Neutrophil (primary cell): ENCODE data around the gene DEFB125.
"Not testable (repeated sequence)": the region's sequence is repeated elsewhere in the genome, so short reads cannot be mapped to it uniquely, and the experiment has no call there.

Source experiments
- H3K27ac ChIP-seq: fragments of 200-600 bp; sonication (generic); 2 replicates; pipeline ENCODE4 v1.5.1; 2016; ENCODE audit warnings: mild to moderate bottlenecking, moderate library complexity
- H3K27me3 ChIP-seq: fragments of 200-600 bp; sonication (generic); 2 replicates; pipeline ENCODE4 v1.6.0; 2016; ENCODE audit warnings: mild to moderate bottlenecking
- H3K36me3 ChIP-seq: fragments of 200-600 bp; sonication (generic); 2 replicates; pipeline ENCODE4 v1.5.1; 2017
- H3K4me1 ChIP-seq, 2 experiments: fragments of 200-600 bp in 1 of 2; sonication (generic) in 1 of 2; 1 replicate in 1 of 2; 2 replicates in 1 of 2; pipeline versions ENCODE4 v1.5.1 to v1.6.1; 2013 to 2016; ENCODE audit warnings: low read depth in 1 of 2, low read length in 1 of 2, mild to moderate bottlenecking in 1 of 2, moderate library complexity in 1 of 2; ENCODE audit not compliant: control insufficient read depth in 1 of 2, insufficient read depth in 1 of 2
- H3K4me3 ChIP-seq, 2 experiments: fragments of 200-600 bp in 1 of 2; sonication (generic) in 1 of 2; 1 replicate in 1 of 2; 2 replicates in 1 of 2; pipeline ENCODE4 v1.5.1; 2013 to 2016; ENCODE audit warnings: low read depth in 1 of 2, low read length in 1 of 2, mild to moderate bottlenecking in 1 of 2, moderate library complexity in 1 of 2
- H3K9me3 ChIP-seq: fragments of 200-600 bp; sonication (generic); 2 replicates; pipeline ENCODE4 v1.5.1; 2016
- TF ChIP-seq, protein P1 (sequence below): fragments of 200-600 bp; sonication (generic); IDR thresholded peaks from 2 replicates; pipeline ENCODE4 v1.5.1; 2016; ENCODE audit warnings: antibody characterized with exemption

Gene DEFB125

GRCh38 chr20:112396-112795 lies 24.9 kb downstream of the DEFB125 start:
- TF ChIP-seq, protein P1, sequence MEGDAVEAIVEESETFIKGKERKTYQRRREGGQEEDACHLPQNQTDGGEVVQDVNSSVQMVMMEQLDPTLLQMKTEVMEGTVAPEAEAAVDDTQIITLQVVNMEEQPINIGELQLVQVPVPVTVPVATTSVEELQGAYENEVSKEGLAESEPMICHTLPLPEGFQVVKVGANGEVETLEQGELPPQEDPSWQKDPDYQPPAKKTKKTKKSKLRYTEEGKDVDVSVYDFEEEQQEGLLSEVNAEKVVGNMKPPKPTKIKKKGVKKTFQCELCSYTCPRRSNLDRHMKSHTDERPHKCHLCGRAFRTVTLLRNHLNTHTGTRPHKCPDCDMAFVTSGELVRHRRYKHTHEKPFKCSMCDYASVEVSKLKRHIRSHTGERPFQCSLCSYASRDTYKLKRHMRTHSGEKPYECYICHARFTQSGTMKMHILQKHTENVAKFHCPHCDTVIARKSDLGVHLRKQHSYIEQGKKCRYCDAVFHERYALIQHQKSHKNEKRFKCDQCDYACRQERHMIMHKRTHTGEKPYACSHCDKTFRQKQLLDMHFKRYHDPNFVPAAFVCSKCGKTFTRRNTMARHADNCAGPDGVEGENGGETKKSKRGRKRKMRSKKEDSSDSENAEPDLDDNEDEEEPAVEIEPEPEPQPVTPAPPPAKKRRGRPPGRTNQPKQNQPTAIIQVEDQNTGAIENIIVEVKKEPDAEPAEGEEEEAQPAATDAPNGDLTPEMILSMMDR = no peak
- Histone ChIP-seq H3K36me3 (no peaks in the 10 kb centered on the region), H3K9me3 (no peaks in the 10 kb centered on the region), H3K4me3 (no peak overlapping the region), H3K4me1 (no peaks in the 10 kb centered on the region), H3K27ac (no peak overlapping the region), H3K27me3 (peaks cover 40% of the 10 kb centered on the region)

GRCh38 chr20:117518-117917 lies 30.0 kb downstream of the DEFB125 start:
- H3K27me3 ChIP-seq = peaks cover 50% of the 10 kb centered on the region
- H3K9me3 ChIP-seq = no peaks in the 10 kb centered on the region
- TF ChIP-seq, protein P1 = no peak
- no peaks in the 10 kb centered on the region for H3K4me1 ChIP-seq
- H3K4me3 ChIP-seq = no peak overlapping the region
- H3K27ac ChIP-seq = no peak overlapping the region
- no peaks in the 10 kb centered on the region for H3K36me3 ChIP-seq

DNA sequence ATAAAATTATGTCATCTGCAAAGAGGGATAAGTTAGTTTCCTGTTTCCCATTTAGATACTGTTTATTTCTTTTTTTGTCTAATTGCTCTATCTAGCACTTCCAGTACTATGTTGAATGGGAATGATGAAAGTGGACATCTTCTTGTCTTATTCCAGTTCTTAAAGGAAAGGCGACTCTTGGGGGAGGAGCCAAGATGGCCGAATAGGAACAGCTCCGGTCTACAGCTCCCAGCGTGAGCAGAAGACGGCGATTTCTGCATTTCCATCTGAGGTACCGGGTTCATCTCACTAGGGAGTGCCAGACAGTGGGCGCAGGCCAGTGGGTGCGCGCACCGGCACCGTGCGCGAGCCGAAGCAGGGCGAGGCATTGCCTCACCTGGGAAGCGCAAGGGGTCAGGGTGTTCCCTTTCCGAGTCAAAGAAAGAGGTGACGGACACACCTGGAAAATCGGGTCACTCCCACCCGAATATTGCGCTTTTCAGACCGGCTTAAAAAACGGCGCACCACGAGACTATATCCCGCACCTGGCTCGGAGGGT lies 42.4 kb downstream of the DEFB125 start:
- H3K4me1 ChIP-seq, H3K36me3 ChIP-seq, H3K27ac ChIP-seq, H3K4me3 ChIP-seq, H3K9me3 ChIP-seq: not testable (repeated sequence)
- H3K27me3 ChIP-seq = peaks cover 22% of the 10 kb centered on the region

- H3K4me1 ChIP-seq = no peaks in the 10 kb centered on the region
- H3K9me3 ChIP-seq = no peaks in the 10 kb centered on the region
- H3K27me3 ChIP-seq = peaks cover 35% of the 10 kb centered on the region
- H3K27ac ChIP-seq = no peak overlapping the region
- H3K36me3 ChIP-seq = no peaks in the 10 kb centered on the region
- TF ChIP-seq, protein P1 = no peak
- H3K4me3 ChIP-seq = no peak overlapping the region
Observed at GRCh38 chr20:137668-138490, 50.4 kb downstream of the DEFB125 start.

GRCh38 chr20:142290-142689 lies 54.8 kb downstream of the DEFB125 start, which contains the start of gene DEFB126:
TSS of gene DEFB126 (plus strand) at chr20:142590. CDS start at chr20:142629, 39 bp downstream.
- no peak within 1 kb of the TSS for H3K4me3 ChIP-seq
- H3K36me3 ChIP-seq = no peaks in the 10 kb centered on the region
- H3K9me3 ChIP-seq = no peaks in the 10 kb centered on the region
- no peaks in the 10 kb centered on the region for H3K4me1 ChIP-seq
- TF ChIP-seq, protein P1 = no peak
- no peak within 1 kb of the TSS for H3K27ac ChIP-seq
- H3K27me3 ChIP-seq = peaks cover 79% of the 10 kb centered on the region

DNA sequence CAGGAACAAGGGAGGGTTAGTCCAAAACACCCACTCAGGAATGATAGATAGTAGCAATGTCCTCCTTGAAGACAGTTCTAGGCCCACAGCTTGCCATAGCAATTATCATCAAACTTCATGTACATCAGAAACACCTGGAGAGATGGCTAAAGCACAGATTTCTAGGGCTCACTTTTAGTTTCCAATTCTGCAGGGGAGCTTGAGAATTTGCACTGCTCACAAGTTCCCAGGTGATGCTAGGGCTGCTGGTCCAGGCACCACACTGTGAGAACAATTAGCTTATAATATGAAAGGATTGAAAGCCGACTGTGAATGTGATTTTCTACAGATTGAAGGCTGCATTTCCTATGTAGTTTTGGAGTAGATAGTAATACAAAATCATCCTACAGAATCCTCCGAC lies 58.4 kb downstream of the DEFB125 start:
- Histone ChIP-seq H3K9me3 (no peaks in the 10 kb centered on the region), H3K4me3 (no peak overlapping the region), H3K27ac (no peak overlapping the region), H3K36me3 (no peaks in the 10 kb centered on the region), H3K4me1 (no peaks in the 10 kb centered on the region), H3K27me3 (peaks cover 91% of the 10 kb centered on the region)
- TF ChIP-seq, protein P1 = no peak
